PC-9 (cell line): ENCODE results near the gene ZP1.

Source experiments
- CTCF ChIP-seq: fragments of 200-600 bp; sonication (generic); conservative IDR thresholded peaks from 2 replicates; pipeline ENCODE4 v1.6.1; 2017; ENCODE audit warnings: mixed run types, antibody characterized with exemption, mild to moderate bottlenecking, moderate library complexity
- EZH2 ChIP-seq: fragments of 200-600 bp; sonication (generic); IDR thresholded peaks from 2 replicates; pipeline ENCODE4 v1.8.0; 2017; ENCODE audit warnings: antibody characterized with exemption, low read depth

- no peak for TF ChIP-seq CTCF
- TF ChIP-seq EZH2, result no peak
Observed at GRCh38 chr11:60825790-60826189, 41.6 kb upstream of the ZP1 start.
